ENCODE data around the gene SHMT2.

Gene SHMT2

GRCh38 chr12:57227315-57228115 is 2.0 kb upstream of the SHMT2 start:
- no peak for DNase-seq (ENCODE audit: low spot score)

- DNase-seq (ENCODE audit: low spot score) = no peak
These were observed 371 bp upstream of the SHMT2 start for GRCh38 chr12:57229046-57229633.

GRCh38 chr12:57230381-57231155 is 1.1 kb downstream of the SHMT2 start:
- DNase-seq (ENCODE audit: low spot score) = no peak

- DNase-seq (ENCODE audit: low spot score) = no peak
These were observed 1.9 kb downstream of the SHMT2 start for GRCh38 chr12:57231276-57232021.

DNA sequence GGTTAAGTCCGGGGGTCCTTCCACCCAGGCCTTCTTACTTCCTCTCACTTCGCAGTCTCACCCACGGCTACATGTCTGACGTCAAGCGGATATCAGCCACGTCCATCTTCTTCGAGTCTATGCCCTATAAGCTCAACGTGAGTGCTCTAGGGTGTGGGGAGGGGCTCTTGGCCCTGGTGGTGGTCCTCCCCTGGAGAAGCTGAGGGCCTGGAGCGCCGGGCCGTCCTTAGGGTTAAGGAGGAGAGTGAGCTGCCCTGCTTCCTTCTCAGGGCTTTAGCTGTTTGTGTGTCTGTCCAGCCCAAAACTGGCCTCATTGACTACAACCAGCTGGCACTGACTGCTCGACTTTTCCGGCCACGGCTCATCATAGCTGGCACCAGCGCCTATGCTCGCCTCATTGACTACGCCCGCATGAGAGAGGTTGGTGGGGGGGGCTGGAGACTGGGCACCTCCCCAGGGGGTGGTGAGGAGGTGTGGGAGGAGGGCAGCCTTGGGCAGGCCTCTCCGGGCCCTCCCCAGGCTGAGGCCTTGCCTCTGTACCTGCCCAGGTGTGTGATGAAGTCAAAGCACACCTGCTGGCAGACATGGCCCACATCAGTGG is 2.7 kb downstream of the SHMT2 start:
- DNase-seq (ENCODE audit: low spot score) = no peak

- no peak for DNase-seq (ENCODE audit: low spot score)
These were observed 4.1 kb downstream of the SHMT2 start for GRCh38 chr12:57233357-57234232.

GRCh38 chr12:57234233-57234570 is 4.7 kb downstream of the SHMT2 start:
- DNase-seq (ENCODE audit: low spot score) = no peak

DNA sequence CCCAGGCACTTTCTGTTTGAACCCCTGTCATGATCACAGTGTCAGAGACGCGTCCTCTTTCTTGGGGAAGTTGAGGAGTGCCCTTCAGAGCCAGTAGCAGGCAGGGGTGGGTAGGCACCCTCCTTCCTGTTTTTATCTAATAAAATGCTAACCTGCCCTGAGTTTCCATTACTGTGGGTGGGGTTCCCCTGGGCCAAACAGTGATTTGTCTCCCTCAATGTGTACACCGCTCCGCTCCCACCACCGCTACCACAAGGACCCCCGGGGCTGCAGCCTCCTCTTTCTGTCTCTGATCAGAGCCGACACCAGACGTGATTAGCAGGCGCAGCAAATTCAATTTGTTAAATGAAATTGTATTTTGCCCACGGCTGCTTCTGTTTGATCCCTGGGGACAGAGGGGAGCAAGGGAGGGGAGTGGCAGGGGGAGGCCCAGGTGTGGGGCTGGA is 5.1 kb downstream of the SHMT2 start:
- no peak for DNase-seq (ENCODE audit: low spot score)

DNA sequence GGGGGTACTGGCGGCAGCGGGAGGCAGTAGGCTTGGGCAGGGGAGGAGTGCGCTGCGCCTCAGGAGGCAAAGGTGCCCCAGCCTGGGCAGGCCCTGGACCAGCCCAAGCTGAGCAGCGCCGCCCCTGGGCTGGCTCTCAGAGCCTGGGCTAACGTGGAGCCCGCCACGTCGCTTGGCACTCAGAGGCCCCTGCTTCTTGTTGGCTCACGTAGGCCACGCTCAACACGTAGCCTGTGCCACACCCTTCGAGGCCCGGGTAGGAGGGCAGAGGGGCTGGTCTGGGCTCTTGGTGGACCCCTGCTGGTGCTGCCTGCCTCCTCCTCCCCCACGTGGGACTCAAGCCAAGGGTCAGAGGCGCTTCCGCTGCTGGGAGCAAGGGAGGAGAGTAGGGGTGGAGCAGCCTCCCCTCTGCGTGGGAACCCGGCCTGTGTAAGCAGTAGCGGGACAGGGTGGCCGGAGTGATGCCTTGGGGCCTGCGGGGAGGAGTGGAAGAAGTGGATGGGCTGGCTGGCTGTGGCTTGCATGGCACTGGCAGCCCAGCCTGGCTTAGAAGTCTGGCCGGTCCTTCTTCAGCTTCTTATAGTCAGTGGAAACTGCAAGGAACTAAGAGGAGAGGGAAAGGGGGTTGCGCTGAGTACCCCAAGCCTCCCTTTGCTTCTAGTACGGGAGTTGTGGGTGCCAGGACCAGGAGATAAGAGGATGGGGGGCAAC is 5.7 kb downstream of the SHMT2 start:
- DNase-seq (ENCODE audit: low spot score) = no peak

DNA sequence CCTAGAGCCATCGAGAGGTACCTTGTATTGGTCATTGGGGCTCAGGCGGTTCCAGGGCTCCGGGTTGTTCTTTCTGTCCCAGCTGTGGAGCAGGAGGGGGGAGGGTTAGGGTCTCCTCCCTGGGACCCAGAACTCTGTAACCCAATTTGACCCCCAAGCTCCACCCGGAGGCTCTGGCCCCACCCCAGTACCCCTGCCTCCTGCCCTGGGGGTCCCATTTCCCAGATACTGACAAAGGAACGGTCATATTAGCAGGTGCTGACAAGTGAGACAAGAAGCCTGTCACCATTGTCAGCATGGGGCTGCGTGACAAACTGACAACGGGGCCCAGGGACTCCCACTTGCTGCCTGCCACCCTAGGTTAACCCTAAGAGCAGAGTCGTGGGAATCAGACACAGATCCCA is 6.2 kb downstream of the SHMT2 start:
- no peak for DNase-seq (ENCODE audit: low spot score)

GRCh38 chr12:57236201-57236924 is 6.9 kb downstream of the SHMT2 start:
- DNase-seq (ENCODE audit: low spot score) = no peak

DNA sequence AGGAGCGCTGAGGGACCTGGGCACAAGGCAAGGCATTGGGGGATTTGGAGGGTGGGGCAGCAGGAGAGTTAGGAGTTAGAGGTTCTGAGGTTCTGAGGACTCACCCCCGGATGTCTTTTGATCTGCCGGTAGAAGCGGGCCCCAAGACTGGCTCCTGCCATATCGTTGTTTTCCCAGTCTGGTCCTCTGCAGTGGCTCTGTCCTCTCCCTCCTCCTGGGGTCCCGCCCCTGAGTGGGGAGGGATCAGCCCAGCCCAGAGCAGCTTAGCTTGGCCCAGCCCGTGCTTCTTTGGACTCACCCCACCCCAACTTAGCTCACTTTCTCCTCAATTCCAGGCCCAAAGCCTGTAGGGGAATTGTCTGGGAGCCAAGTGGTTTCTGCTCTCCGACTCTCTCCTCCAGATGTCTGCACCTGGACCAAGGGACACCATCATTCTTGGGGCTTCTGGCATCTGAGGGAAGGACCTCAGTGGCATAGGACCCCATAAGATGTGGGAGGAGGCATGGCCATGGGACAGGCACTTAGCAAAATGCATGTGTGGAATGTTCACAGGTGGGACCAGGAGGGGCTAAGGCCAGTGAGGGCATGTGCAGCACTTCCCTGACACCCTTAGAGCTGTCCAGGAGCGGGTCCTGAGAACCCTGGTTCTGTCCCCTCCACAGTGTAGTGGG is 7.5 kb downstream of the SHMT2 start:
- DNase-seq (ENCODE audit: low spot score) = no peak

- no peak for DNase-seq (ENCODE audit: low spot score)
These were observed 8.1 kb downstream of the SHMT2 start for GRCh38 chr12:57237596-57237931.

- no peak for DNase-seq (ENCODE audit: low spot score)
These were observed 8.7 kb downstream of the SHMT2 start for GRCh38 chr12:57237932-57238853.

DNA sequence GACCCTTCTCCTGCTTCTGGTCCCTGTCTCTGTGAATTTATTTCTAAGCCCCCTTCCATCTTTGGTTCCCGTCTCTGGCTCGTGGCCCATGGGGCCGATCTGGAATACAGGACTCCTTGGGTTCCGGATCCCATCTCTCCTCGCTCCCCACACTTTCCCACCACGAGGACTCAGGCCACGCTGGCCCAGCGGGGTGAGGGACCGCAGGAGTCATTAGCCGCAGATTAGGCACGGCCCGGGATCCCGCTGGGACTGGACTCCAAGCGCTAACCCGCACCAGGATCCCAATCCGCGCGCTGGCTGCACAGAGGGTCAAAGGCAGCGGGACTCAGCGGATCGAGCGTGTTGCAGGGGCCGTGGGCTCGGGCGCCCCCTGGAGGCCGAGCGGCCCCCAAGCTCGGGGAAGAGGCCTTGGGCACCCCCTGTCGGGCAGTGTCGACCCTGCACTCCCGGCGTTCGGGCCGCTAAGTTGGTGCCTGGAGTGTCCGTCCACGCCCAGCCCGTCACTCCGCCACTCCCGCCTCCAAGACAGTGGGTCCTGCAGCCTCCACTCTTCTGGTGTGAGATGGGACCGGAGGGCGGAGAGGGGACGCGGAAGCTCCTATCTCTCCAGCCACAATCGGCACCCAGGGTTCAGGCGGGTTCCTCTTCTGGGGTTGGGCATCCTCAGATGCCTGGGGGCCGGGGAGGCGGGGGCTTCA is 9.5 kb downstream of the SHMT2 start:
- DNase-seq (ENCODE audit: low spot score) = peak; percentile 89

GRCh38 chr12:57239587-57240065 is 10.1 kb downstream of the SHMT2 start:
- DNase-seq (ENCODE audit: low spot score) = no peak

Measured in hematopoietic multipotent progenitor cell treated with erythropoietin and hydrocortisone succinate and interleukin-3 and kit ligand, for 15 days (in vitro differentiated cells).